ENCODE results near the gene BACH2. TPM values are rescaled to one million over a fixed set of nuclear protein-coding genes. Genes with fewer than 3 reads are reported as not detected.
"Not testable (repeated sequence)": the region's sequence is repeated elsewhere in the genome, so short reads cannot be mapped to it uniquely, and the experiment has no call there.

Gene BACH2
- total RNA-seq, 1 donor, result 3.6 TPM

DNA sequence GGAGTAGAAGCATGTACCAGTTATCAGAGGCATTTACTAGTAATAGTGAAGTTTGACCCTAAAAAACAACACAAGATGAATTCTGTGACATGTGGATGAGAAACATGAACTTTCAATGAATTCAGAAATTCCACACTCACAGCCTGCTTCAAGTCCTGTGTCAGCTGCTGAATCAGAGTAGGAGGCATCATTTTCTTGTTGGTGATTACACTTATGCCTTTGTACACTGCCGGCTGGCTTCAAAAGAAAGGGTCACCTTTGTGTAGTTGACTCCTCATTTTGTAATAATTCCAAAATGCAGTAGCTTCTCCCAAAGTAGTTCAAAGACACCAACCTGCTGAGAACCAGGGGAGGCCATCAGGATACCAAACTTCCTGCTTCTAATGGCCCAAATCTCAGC, 165.5 kb downstream of the BACH2 start:
- Histone ChIP-seq H2AFZ (ENCODE audit: low read length) (no peak overlapping the region), H3K4me1 (ENCODE audit: insufficient read depth, low read length) (peaks cover 36% of the 10 kb centered on the region), H3K79me2 (ENCODE audit: insufficient read depth, low read length) (no peaks in the 10 kb centered on the region), H3K27ac (ENCODE audit: low read depth, low read length) (peak overlapping the region; percentile 77), H4K20me1 (ENCODE audit: insufficient read depth, low read length) (no peaks in the 10 kb centered on the region), H3K9me3 (ENCODE audit: low read depth, low read length) (no peaks in the 10 kb centered on the region), H3K36me3 (ENCODE audit: insufficient read depth, low read length) (no peaks in the 10 kb centered on the region), H3K4me3 (ENCODE audit: insufficient read depth, low read length) (no peak overlapping the region), H3K4me2 (ENCODE audit: insufficient read depth, low read length) (peak overlapping the region; percentile 6), H3K27me3 (ENCODE audit: insufficient read depth, low read length) (no peaks in the 10 kb centered on the region)
- peak; percentile 22 for DNase-seq (ENCODE audit: insufficient read length, low spot score, missing footprints)
- no peak for TF ChIP-seq CTCF (IDR thresholded peaks at IDR 0.05; ENCODE audit: extremely low read depth, low read depth, low read length)

DNA sequence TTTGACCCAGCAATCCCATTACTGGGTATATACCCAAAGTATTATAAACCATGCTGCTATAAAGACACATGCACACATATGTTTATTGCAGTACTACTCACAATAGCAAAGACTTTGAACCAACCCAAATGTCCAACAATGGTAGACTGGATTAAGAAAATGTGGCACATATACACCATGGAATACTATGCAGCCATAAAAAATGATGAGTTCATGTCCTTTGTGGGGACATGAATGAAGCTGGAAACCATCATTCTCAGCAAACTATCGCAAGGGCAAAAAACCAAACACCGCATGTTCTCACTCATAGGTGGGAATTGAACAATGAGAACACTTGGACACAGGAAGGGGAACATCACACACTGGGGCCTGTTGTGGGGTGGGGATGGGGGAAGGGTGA, 168.0 kb downstream of the BACH2 start:
- peaks cover 37% of the 10 kb centered on the region for H3K4me1 ChIP-seq (ENCODE audit: insufficient read depth, low read length)
- not testable (repeated sequence) for H2AFZ ChIP-seq (ENCODE audit: low read length); H3K27ac ChIP-seq (ENCODE audit: low read depth, low read length); H3K36me3 ChIP-seq (ENCODE audit: insufficient read depth, low read length); H3K4me2 ChIP-seq (ENCODE audit: insufficient read depth, low read length); H3K4me3 ChIP-seq (ENCODE audit: insufficient read depth, low read length); H3K79me2 ChIP-seq (ENCODE audit: insufficient read depth, low read length); H3K27me3 ChIP-seq (ENCODE audit: insufficient read depth, low read length); H3K9me3 ChIP-seq (ENCODE audit: low read depth, low read length); DNase-seq (ENCODE audit: insufficient read length, low spot score, missing footprints); H4K20me1 ChIP-seq (ENCODE audit: insufficient read depth, low read length)

DNA sequence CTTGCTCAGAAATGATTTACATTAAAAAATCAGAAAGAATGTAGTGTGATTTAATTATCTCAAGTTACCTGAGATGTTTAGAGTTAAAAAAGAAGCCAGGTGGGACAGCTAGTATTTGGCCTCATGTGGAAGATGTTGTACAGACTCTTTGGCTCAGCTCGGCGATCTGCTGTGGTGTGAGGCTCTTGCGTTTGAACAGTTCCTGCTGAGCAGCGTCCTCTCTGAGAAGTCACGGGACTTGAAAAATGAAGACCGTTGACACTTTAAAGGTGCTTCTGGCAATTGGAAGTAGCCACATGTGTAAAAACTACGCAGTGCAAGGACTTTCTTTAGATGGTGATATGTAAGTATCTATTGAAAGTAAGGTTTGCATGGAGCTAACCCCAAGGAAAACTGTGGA, 169.0 kb downstream of the BACH2 start:
- TF ChIP-seq CTCF (IDR thresholded peaks at IDR 0.05; ENCODE audit: extremely low read depth, low read depth, low read length), result no peak
- H3K4me3 ChIP-seq (ENCODE audit: insufficient read depth, low read length), result no peak overlapping the region

DNA sequence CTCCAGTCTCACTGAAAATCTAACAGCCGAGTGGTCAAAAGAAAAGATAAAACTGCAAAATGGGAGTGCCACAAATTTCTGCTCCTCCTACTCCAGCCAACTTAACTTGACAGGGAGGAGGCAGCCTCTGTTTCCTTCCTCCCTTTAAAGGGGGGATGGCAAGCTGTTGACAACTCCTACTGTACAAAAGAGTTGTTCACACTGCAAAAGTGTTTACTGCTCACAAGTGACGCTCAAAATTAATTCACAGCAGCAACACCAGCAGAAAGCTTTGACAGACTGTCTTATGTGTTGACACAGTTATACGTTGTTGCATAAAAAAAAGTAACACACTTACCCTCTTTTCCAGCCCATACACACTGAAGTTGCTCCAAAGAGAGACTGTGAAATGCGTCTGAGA, 169.8 kb downstream of the BACH2 start:
- no peaks in the 10 kb centered on the region for H3K79me2 ChIP-seq (ENCODE audit: insufficient read depth, low read length)
- H3K27ac ChIP-seq (ENCODE audit: low read depth, low read length), result no peak overlapping the region
- peaks cover 35% of the 10 kb centered on the region for H3K4me1 ChIP-seq (ENCODE audit: insufficient read depth, low read length)
- no peaks in the 10 kb centered on the region for H3K27me3 ChIP-seq (ENCODE audit: insufficient read depth, low read length)
- H3K9me3 ChIP-seq (ENCODE audit: low read depth, low read length), result no peaks in the 10 kb centered on the region
- H3K4me2 ChIP-seq (ENCODE audit: insufficient read depth, low read length), result no peak overlapping the region
- no peak for TF ChIP-seq CTCF (IDR thresholded peaks at IDR 0.05; ENCODE audit: extremely low read depth, low read depth, low read length)
- H4K20me1 ChIP-seq (ENCODE audit: insufficient read depth, low read length), result no peaks in the 10 kb centered on the region
- no peak overlapping the region for H2AFZ ChIP-seq (ENCODE audit: low read length)
- no peaks in the 10 kb centered on the region for H3K36me3 ChIP-seq (ENCODE audit: insufficient read depth, low read length)
- no peak overlapping the region for H3K4me3 ChIP-seq (ENCODE audit: insufficient read depth, low read length)
- DNase-seq (ENCODE audit: insufficient read length, low spot score, missing footprints), result no peak

More for the DNA sequence above, 169.0 kb downstream of the BACH2 start:
- no peak overlapping the region for H3K27ac ChIP-seq (ENCODE audit: low read depth, low read length)
- no peak overlapping the region for H3K4me2 ChIP-seq (ENCODE audit: insufficient read depth, low read length)
- H3K4me1 ChIP-seq (ENCODE audit: insufficient read depth, low read length), result peaks cover 35% of the 10 kb centered on the region
- H3K79me2 ChIP-seq (ENCODE audit: insufficient read depth, low read length), result no peaks in the 10 kb centered on the region
- H3K27me3 ChIP-seq (ENCODE audit: insufficient read depth, low read length), result no peaks in the 10 kb centered on the region
- no peak for DNase-seq (ENCODE audit: insufficient read length, low spot score, missing footprints)
- H2AFZ ChIP-seq (ENCODE audit: low read length), result no peak overlapping the region
- H3K9me3 ChIP-seq (ENCODE audit: low read depth, low read length), result no peaks in the 10 kb centered on the region
- H4K20me1 ChIP-seq (ENCODE audit: insufficient read depth, low read length), result no peaks in the 10 kb centered on the region
- no peaks in the 10 kb centered on the region for H3K36me3 ChIP-seq (ENCODE audit: insufficient read depth, low read length)
